Mucosa of gallbladder (tissue), 1 donor: ENCODE data around the gene GRIA2. TPM values are rescaled to one million over a fixed set of nuclear protein-coding genes. Genes with fewer than 3 reads are reported as not detected.

Experiments used
- DNase-seq: peaks from one replicate; pipeline ENCODE4 v3.0.0-alpha.2; 2020; ENCODE audit warnings: low spot score
- total RNA-seq: library from RNA; stranded (reverse); gene quantifications from one replicate; pipeline ENCODE4 v1.2.1, GENCODE V29; 2021
- donor health status: DM: no; HTN: no; CAD: no.

Gene GRIA2
- total RNA-seq, 1 donor from 2014 or later = 0.32 TPM

DNA sequence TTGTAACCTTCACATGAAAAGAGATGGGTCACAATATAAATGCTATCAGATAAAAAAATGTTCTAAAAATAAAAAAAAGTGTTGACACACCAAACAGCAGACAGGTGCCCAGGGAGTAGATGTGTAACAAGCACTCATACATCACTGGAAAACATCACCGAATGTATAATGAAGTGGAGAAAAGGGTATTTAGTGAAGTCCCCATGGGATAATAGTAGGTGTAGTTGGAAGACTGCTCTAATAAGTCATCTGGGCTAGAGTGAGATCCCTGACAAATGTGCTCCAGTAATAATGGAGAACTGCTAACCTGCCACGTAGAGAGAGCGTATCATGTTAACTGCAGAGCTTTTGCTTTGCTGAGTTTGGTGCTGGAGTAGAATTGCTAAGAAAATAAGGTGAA lies 152.0 kb downstream of the GRIA2 start:
- no peak for DNase-seq

DNA sequence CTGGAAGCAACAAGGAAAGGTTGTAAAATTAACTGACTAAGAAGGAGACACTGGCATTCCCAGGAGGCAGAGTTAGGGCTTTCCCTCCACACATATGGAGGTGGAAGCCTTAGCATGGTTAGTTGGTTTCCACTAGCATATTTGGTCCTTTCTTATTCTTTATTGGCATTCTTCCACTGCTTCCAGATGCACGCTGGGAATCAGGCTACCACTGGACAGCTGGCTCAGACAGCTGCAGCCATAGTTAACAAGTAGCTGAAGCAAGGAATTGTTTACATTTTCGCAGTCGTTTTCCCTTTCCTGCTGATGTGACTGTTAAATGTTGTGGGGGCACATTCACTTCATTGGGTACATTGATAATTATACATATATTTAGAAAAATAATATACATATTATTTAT lies 169.2 kb downstream of the GRIA2 start:
- DNase-seq = no peak

DNA sequence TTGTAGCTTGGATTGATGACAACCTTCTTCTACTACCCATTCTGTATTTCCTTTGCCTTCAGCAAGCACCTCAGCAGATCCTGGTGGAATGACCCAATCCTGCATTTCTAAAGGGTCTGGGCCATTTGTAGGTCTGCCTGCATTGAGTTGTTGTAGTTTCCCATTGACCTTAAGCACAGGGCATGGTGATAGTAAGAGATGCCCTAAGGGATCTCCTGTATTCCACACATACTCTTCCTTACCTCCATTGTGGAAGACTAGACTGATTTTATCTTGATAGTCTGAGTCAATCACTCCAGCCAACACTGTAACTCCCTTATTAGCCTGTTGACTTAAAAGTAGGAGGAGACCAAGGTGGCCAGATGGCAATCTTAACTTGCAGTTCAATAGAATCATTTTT lies 184.5 kb downstream of the GRIA2 start:
- DNase-seq = no peak

Other genes with a start within 250 kb of the GRIA2 start
- gene PDGFC, start 248.9 kb upstream of the GRIA2 start, total RNA-seq = 45.2 TPM
- 2.7 TPM for gene GLRB, start 144.6 kb upstream of the GRIA2 start, total RNA-seq